Measurements from ENCODE around the gene BICRAL. TPM values are rescaled to one million over a fixed set of nuclear protein-coding genes. Genes with fewer than 3 reads are reported as not detected.
"Not testable (repeated sequence)": the region's sequence is repeated elsewhere in the genome, so short reads cannot be mapped to it uniquely, and the experiment has no call there.

BICRAL gene
- total and polyA plus RNA-seq, 8 donors: 12.6 to 20.0 (median 18.5) TPM

DNA sequence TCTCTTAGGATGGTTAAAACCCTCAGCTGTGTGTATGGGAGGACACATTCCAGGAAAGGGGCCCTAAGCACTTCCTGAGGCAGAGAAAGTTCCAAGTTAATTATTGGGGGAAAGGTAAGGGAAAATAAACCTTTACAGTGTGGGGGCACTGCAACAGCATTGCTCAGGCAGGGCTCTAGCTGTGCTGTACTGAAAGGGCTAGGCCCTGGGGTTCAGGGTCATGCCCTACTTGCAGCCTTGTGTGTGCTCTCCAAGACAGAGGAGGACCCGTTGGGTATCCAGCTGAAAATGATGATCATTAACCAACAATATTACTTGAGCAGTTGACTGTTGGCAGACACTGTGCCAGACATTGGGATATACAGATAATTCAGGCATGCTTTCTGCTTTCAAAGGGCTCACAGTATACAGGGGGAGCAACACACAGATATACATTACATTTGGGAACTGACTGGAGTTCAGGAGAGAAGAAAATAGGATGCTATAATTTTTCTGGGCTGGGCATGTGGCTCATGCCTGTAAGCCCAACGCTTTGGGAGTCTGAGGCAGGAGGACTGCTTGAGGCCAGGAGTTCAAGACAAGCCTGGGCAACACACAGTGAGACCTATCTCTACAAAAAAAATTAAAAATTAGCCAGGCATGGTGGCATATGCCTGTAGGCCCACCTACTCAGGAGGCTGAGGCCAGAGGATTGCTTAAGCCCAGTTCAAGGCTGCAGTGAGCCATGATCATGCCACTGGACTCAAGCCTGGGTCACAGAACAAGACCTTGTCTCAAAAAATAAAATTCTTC is 88.5 kb downstream of the BICRAL start:
- ATAC-seq: no peak
- Histone ChIP-seq H3K36me3 (peaks cover 0 to 41% of the 10 kb centered on the region in 2 donors), H3K4me3 (no peak overlapping the region), H3K9me3 (no peaks in the 10 kb centered on the region), H3K27ac (no peak overlapping the region), H3K27me3 (no peaks in the 10 kb centered on the region), H3K4me1 (no peaks in the 10 kb centered on the region)
- DNase-seq: no peak
- TF ChIP-seq CTCF (IDR thresholded peaks at IDR 0.05): no peak
- intact Hi-C loops (cut with DNase I): no loop called here

DNA sequence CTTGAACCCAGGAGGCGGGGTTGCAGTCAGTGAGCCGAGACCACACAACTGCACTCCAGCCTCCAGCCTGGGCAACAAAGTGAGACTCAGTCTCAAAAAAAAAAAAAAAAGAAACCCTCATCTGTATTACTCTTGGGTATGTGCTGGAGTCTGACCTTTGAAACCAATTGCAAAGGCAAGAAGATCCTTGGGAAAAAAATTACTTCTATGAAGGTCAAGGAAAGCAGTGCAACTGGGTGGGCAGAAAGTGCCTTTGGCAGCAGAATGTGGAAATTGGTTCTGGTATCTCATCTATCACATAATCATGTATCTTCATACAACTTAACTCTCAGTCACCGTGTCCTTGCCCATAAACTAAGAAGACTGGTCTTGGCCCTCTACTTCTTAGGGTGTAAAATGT is 89.9 kb downstream of the BICRAL start:
- Histone ChIP-seq H3K27ac (no peak overlapping the region), H3K4me3 (no peak overlapping the region), H3K9me3 (no peaks in the 10 kb centered on the region), H3K36me3 (peaks cover 0 to 28% of the 10 kb centered on the region in 2 donors), H3K27me3 (no peaks in the 10 kb centered on the region), H3K4me1 (no peaks in the 10 kb centered on the region)
- ATAC-seq (no peak), DNase-seq (no peak)
- no peak for TF ChIP-seq CTCF (IDR thresholded peaks at IDR 0.05)
- intact Hi-C loops (cut with DNase I): no loop called here

DNA sequence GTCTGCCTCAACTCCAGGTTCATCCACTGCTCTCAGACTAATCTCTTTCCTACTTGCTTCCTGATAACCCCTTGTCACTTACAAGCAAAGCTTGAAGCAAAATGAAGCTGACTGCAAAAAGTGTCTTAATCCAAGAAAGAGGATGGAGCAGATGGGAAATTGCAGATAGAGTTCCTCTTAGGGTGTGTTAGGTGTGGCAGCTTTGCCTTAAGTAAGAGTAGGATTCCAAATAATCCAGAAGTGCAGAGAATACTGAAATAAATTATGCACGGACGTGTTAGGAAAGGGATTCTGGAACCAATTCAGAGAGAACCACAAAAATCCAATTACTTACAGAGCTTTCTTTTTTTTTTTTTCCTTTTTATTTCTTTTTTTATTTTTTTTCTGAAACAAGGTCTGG is 91.5 kb downstream of the BICRAL start:
- Histone ChIP-seq H3K27me3 (no peaks in the 10 kb centered on the region), H3K4me3 (no peak overlapping the region), H3K4me1 (peaks cover 4 to 5% of the 10 kb centered on the region in 2 donors), H3K27ac (no peak overlapping the region), H3K36me3 (peaks cover 0 to 13% of the 10 kb centered on the region in 2 donors), H3K9me3 (no peaks in the 10 kb centered on the region)
- ATAC-seq (no peak), DNase-seq (no peak)
- no peak for TF ChIP-seq CTCF (IDR thresholded peaks at IDR 0.05)
- intact Hi-C loops (cut with DNase I): no loop called here

GRCh38 chr6:42877695-42878094 is 95.8 kb downstream of the BICRAL start:
- DNase-seq (no peak), ATAC-seq (no peak)
- peaks cover 12 to 34% of the 10 kb centered on the region in 2 donors for H3K4me1 ChIP-seq
- no peak overlapping the region for H3K4me3 ChIP-seq
- intact Hi-C loops (cut with DNase I): loop anchor here in 1 of 2 donors (5.0 kb wide), 1 partner anchor 215 kb away; no protein-coding TSS in a partner anchor
- no peaks in the 10 kb centered on the region for H3K27me3 ChIP-seq
- no peaks in the 10 kb centered on the region for H3K9me3 ChIP-seq
- peaks cover 0 to 12% of the 10 kb centered on the region in 2 donors for H3K36me3 ChIP-seq
- no peak overlapping the region for H3K27ac ChIP-seq
- TF ChIP-seq CTCF (IDR thresholded peaks at IDR 0.05): no peak

- Histone ChIP-seq H3K27me3 (no peaks in the 10 kb centered on the region), H3K36me3 (peaks cover 0 to 31% of the 10 kb centered on the region in 2 donors), H3K4me3 (peak within 1 kb of the TSS; percentile 47 to 73), H3K9me3 (no peaks in the 10 kb centered on the region), H3K4me1 (peaks cover 12 to 38% of the 10 kb centered on the region in 2 donors), H3K27ac (peak within 1 kb of the TSS; percentile 89 to 93)
- peak in 1 of 2 donors; percentile 27 for TF ChIP-seq CTCF (IDR thresholded peaks at IDR 0.05)
- ATAC-seq (peak; percentile 97), DNase-seq (peak; percentile 87 to 94 (median 88))
- intact Hi-C loops (cut with DNase I): loop anchor here in 1 of 2 donors (5.0 kb wide), 1 partner anchor 217 kb away; no protein-coding TSS in a partner anchor
Measured at GRCh38 chr6:42879372-42880239, 97.8 kb downstream of the BICRAL start, which contains the start of gene RPL7L1. TSS of gene RPL7L1 (plus strand) at chr6:42879616. CDS start at chr6:42879911, 295 bp downstream.

DNA sequence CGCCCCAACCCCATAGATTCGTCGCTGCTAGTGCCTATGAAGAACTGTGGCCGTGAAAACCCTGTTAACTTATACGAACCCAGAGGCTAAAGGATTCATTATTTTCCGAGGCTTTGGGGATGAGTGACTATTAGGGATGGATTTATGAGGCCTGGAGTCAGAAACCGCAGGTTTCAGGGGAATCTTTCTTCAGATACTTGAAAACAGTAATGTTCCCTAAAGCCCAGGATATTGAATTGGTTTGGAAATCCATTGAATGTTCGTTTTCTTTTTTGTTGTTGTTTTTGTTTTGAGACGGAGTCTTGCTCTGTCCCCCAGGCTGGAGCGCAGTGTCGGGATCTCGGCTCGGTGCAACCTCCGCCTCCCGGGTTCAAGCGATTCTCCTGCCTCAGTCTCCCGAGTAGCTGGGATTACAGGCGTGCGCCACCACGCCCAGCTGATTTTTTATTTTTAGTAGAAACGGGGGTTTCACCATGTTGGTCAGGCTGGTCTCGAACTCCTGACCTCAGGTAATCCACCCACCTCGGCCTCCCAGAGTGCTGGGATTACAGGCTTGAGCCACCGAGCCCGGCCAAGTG is 98.5 kb downstream of the BICRAL start:
- H3K9me3 ChIP-seq; ATAC-seq; DNase-seq; H3K27me3 ChIP-seq; intact Hi-C loops (cut with DNase I): not testable (repeated sequence)
- H3K36me3 ChIP-seq: peaks cover 0 to 39% of the 10 kb centered on the region in 2 donors
- peak overlapping the region; percentile 47 to 73 for H3K4me3 ChIP-seq
- peaks cover 12 to 38% of the 10 kb centered on the region in 2 donors for H3K4me1 ChIP-seq
- H3K27ac ChIP-seq: peak overlapping the region; percentile 89 to 93

DNA sequence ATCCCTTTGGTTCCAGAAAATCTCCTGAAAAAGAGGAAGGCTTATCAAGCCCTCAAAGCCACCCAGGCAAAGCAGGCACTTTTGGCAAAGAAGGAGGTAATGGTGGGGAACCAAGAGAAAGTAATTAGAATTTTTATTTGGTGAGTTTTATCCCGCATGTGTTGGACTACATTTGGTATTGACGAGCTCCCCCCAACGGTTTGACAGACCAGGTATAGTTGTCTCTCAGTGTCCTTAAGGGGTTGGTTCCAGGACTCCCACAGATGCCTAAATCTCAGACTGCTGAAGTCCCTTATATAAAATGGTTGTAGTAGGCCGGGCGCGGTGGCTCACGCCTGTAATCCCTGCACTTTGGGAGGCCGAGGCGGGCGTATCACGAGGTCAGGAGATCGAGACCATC is 99.0 kb downstream of the BICRAL start:
- H3K4me1 ChIP-seq: peaks cover 12 to 38% of the 10 kb centered on the region in 2 donors
- H3K4me3 ChIP-seq: peak overlapping the region; percentile 47 to 73
- peak overlapping the region in 1 of 2 donors; percentile 89 for H3K27ac ChIP-seq
- H3K27me3 ChIP-seq; intact Hi-C loops (cut with DNase I); ATAC-seq; H3K9me3 ChIP-seq; DNase-seq: not testable (repeated sequence)
- H3K36me3 ChIP-seq: peaks cover 0 to 44% of the 10 kb centered on the region in 2 donors
